Activated B cell treated with CpG ODN at 0.5 μM for 24 hours (primary cell): Measurements from ENCODE around the gene MAP3K21. TPM values are rescaled to one million over a fixed set of nuclear protein-coding genes. Genes with fewer than 3 reads are reported as not detected.

Experiments
- ATAC-seq: fragments of 200-7000 bp; cut with Tn5 transposase; one replicate; pipeline ENCODE4 v1.10.0; 2021; ENCODE audit warnings: low read depth, mild to moderate bottlenecking, moderate library complexity
- CTCF ChIA-PET: fragments of 350-600 bp; sonication (Branson Sonifier 250); formaldehyde crosslinking; loops from one replicate; lab custom pipeline; 2021; ENCODE audit warnings: antibody characterized with exemption; lab: Charles Lee
- POLR2A ChIA-PET: fragments of 350-600 bp; sonication (Branson Sonifier 250); formaldehyde crosslinking; loops from one replicate; lab custom pipeline; 2021; ENCODE audit warnings: antibody characterized with exemption; lab: Charles Lee
- DNase-seq: peaks from one replicate; pipeline ENCODE4 v3.0.0; 2022
- H3K27ac Mint-ChIP-seq: one replicate; pipeline ENCODE4 v1.8.0; 2020; ENCODE audit warnings: mixed read lengths
- H3K27me3 Mint-ChIP-seq: one replicate; pipeline ENCODE4 v1.8.0; 2021; ENCODE audit warnings: mixed read lengths
- H3K36me3 Mint-ChIP-seq: one replicate; pipeline ENCODE4 v1.8.0; 2021; ENCODE audit warnings: low read depth, mixed read lengths
- H3K4me1 Mint-ChIP-seq: one replicate; pipeline ENCODE4 v1.8.0; 2021; ENCODE audit warnings: mixed read lengths
- H3K4me3 Mint-ChIP-seq: one replicate; pipeline ENCODE4 v1.8.0; 2020; ENCODE audit warnings: mild to moderate bottlenecking, mixed read lengths
- H3K9me3 Mint-ChIP-seq: one replicate; pipeline ENCODE4 v1.8.0; 2020; ENCODE audit warnings: mixed read lengths
- CTCF ChIP-seq: fragments of 200-600 bp; IDR thresholded peaks from one replicate; pipeline ENCODE4 v1.8.0; 2022; ENCODE audit warnings: antibody characterized with exemption, mild to moderate bottlenecking
- intact Hi-C: fragments of 100-400 bp; cut with micrococcal nuclease; formaldehyde crosslinking; loops from one replicate; pipeline ENCODE4 v1.15.1; 2024
- total RNA-seq: library from RNA; stranded (reverse); gene quantifications from 2 replicates; pipeline ENCODE4 v1.2.3, GENCODE V29; 2022

The MAP3K21 gene
- total RNA-seq, 1 donor from 2014 or later = 1.5 TPM

GRCh38 chr1:233313434-233314155 is 13.9 kb upstream of the MAP3K21 start:
- DNase-seq (no peak), ATAC-seq (no peak)
- Mint-ChIP-seq H3K9me3 (no peaks in the 10 kb centered on the region), H3K27ac (no peak overlapping the region), H3K27me3 (peaks cover 13% of the 10 kb centered on the region), H3K4me3 (no peak overlapping the region), H3K4me1 (no peaks in the 10 kb centered on the region), H3K36me3 (no peaks in the 10 kb centered on the region)
- ChIA-PET CTCF (no interaction called here), POLR2A (no interaction called here)
- intact Hi-C loops = no loop called here
- TF ChIP-seq CTCF = no peak

DNA sequence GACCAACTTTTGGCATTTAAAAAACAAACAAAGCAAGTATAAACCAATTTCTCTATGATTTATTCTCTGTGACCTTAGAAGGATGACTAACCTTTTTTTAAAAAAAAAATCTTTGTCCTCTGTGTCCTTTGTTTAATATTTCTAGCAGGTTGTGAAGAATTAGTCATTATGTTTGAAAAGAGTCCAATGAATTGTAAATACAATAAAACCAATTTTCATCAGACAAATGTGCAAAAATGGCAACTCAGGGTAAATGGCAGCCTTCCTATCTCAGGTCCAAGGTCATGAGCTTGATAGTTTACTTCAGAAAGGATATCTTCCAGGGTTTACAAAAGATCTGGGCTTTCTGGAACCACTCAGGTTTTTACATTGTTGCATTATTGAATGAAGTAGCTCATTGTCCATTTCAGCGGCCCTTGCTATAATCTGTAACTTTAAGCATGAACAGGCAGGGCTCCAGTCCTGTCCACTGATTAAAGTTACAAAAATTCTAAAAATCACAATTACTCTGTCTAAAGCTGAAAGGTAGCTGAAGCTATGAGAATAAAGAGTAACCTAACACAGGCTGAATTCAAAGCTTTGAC is 11.7 kb upstream of the MAP3K21 start:
- H3K9me3 Mint-ChIP-seq = no peaks in the 10 kb centered on the region
- no peak overlapping the region for H3K27ac Mint-ChIP-seq
- intact Hi-C loops = no loop called here
- H3K4me3 Mint-ChIP-seq = no peak overlapping the region
- POLR2A ChIA-PET = no interaction called here
- DNase-seq = no peak
- H3K36me3 Mint-ChIP-seq = no peaks in the 10 kb centered on the region
- peaks cover 22% of the 10 kb centered on the region for H3K27me3 Mint-ChIP-seq
- TF ChIP-seq CTCF = no peak
- ATAC-seq = no peak
- H3K4me1 Mint-ChIP-seq = no peaks in the 10 kb centered on the region
- CTCF ChIA-PET = interaction anchor here (0.6 kb wide), 1 partner anchor 750 kb away, joined by 3 read pairs; no protein-coding TSS in a partner anchor

- CTCF ChIA-PET = interaction anchor here (1.1 kb wide), 1 partner anchor 9 kb away, joined by 3 read pairs; no protein-coding TSS in a partner anchor
- POLR2A ChIA-PET = no interaction called here
- peaks cover 21% of the 10 kb centered on the region for H3K27me3 Mint-ChIP-seq
- DNase-seq = no peak
- H3K27ac Mint-ChIP-seq = no peak overlapping the region
- no peak for ATAC-seq
- no peak for TF ChIP-seq CTCF
- no peaks in the 10 kb centered on the region for H3K4me1 Mint-ChIP-seq
- no peaks in the 10 kb centered on the region for H3K36me3 Mint-ChIP-seq
- H3K9me3 Mint-ChIP-seq = no peaks in the 10 kb centered on the region
- no peak overlapping the region for H3K4me3 Mint-ChIP-seq
- intact Hi-C loops = no loop called here
Measured at GRCh38 chr1:233316473-233316872, 11.1 kb upstream of the MAP3K21 start.

- POLR2A ChIA-PET = no interaction called here
- TF ChIP-seq CTCF = no peak
- CTCF ChIA-PET = interaction anchor here (0.9 kb wide), 1 partner anchor 747 kb away, joined by 3 read pairs; no protein-coding TSS in a partner anchor
- H3K27me3 Mint-ChIP-seq = peaks cover 21% of the 10 kb centered on the region
- no peak for ATAC-seq
- H3K4me1 Mint-ChIP-seq = no peaks in the 10 kb centered on the region
- no peak for DNase-seq
- no peaks in the 10 kb centered on the region for H3K9me3 Mint-ChIP-seq
- H3K4me3 Mint-ChIP-seq = no peak overlapping the region
- no peaks in the 10 kb centered on the region for H3K36me3 Mint-ChIP-seq
- intact Hi-C loops = no loop called here
- H3K27ac Mint-ChIP-seq = no peak overlapping the region
Measured at GRCh38 chr1:233319272-233319671, 8.3 kb upstream of the MAP3K21 start.

GRCh38 chr1:233320023-233320422 is 7.5 kb upstream of the MAP3K21 start:
- H3K27me3 Mint-ChIP-seq = peaks cover 19% of the 10 kb centered on the region
- H3K9me3 Mint-ChIP-seq = no peaks in the 10 kb centered on the region
- no peak overlapping the region for H3K4me3 Mint-ChIP-seq
- no peak for ATAC-seq
- no peak overlapping the region for H3K27ac Mint-ChIP-seq
- ChIA-PET CTCF (no interaction called here), POLR2A (no interaction called here)
- intact Hi-C loops = no loop called here
- no peaks in the 10 kb centered on the region for H3K4me1 Mint-ChIP-seq
- DNase-seq = no peak
- TF ChIP-seq CTCF = no peak
- no peaks in the 10 kb centered on the region for H3K36me3 Mint-ChIP-seq
